ENCODE measurements around the gene EYS. TPM values are rescaled to one million over a fixed set of nuclear protein-coding genes. Genes with fewer than 3 reads are reported as not detected.

EYS gene
- total and polyA plus RNA-seq, 9 of the 15 experiments (the other 6 are each of a cell fraction or from before 2014, with no cell fraction given): 0.03 to 0.36 (median 0.10) TPM; not detected in 2

DNA sequence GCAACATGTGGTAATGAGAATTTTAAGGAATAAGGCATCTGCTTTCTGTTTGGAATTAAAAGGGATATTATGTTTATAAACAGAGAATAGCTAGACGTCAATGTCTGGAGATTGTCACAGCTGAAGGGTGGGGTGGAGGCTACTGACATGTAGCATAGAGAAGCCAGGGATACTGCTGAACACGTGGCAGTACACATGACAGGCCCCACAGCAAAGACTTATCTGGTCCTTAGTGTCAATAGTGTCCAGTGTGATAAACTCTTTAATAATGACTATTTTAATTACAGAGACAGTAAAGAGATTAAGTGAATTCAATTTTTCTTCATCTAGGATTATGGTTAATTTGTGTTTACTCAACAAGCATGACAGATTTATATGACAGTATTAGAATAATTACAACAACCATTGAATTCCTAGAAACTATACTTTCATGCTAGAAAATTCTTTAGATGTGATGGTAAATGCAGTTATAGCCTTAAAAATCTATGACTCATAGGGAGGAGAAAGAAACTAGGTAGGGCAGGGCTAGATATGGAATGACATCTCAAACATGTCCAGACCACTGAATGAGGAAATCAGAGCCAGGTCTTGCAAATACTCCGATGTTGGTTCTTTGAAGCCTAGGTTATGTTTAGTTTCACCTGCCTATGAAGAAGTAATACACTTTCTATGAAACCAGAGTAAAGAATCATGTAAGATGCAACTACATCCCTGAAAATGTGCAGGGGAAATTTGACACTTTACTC lies 1671.9 kb downstream of the EYS start:
- Histone ChIP-seq H3K79me2 (ENCODE audit: control insufficient read depth, insufficient read depth, low read length) (no peaks in the 10 kb centered on the region), H3K36me3 (ENCODE audit: control insufficient read depth, insufficient read depth, low read length) (no peaks in the 10 kb centered on the region), H3K9ac (ENCODE audit: insufficient read depth in 1 of 2, low read depth in 2 of 2, low read length in 2 of 2) (no peak overlapping the region), H3K4me3 (no peak overlapping the region), H3K9me3 (replicated peaks; ENCODE audit: control insufficient read depth, insufficient read depth, low read depth, low read length) (no peaks in the 10 kb centered on the region), H4K20me1 (replicated peaks; ENCODE audit: control insufficient read depth, insufficient read depth, low read length) (no peaks in the 10 kb centered on the region), H3K27me3 (ENCODE audit: control insufficient read depth in 2 of 2, insufficient read depth in 2 of 2, low read length in 2 of 2) (no peaks in the 10 kb centered on the region), H2AFZ (ENCODE audit: low read depth, low read length) (no peak overlapping the region), H3K4me1 (replicated peaks in 1 of 2; ENCODE audit: control insufficient read depth in 2 of 2, insufficient read depth in 2 of 2, low read length in 2 of 2) (no peaks in the 10 kb centered on the region), H3K27ac (ENCODE audit: extremely low read depth, low read depth, low read length) (no peak overlapping the region), H3K9me1 (ENCODE audit: control insufficient read depth, insufficient read depth, low read length) (no peaks in the 10 kb centered on the region), H3K4me2 (ENCODE audit: insufficient read depth, low read length) (no peak overlapping the region)
- intact Hi-C loops (cut with micrococcal nuclease): no loop called here
- TF ChIP-seq, protein P1, sequence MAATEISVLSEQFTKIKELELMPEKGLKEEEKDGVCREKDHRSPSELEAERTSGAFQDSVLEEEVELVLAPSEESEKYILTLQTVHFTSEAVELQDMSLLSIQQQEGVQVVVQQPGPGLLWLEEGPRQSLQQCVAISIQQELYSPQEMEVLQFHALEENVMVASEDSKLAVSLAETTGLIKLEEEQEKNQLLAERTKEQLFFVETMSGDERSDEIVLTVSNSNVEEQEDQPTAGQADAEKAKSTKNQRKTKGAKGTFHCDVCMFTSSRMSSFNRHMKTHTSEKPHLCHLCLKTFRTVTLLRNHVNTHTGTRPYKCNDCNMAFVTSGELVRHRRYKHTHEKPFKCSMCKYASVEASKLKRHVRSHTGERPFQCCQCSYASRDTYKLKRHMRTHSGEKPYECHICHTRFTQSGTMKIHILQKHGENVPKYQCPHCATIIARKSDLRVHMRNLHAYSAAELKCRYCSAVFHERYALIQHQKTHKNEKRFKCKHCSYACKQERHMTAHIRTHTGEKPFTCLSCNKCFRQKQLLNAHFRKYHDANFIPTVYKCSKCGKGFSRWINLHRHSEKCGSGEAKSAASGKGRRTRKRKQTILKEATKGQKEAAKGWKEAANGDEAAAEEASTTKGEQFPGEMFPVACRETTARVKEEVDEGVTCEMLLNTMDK (IDR thresholded peaks at IDR 0.05; ENCODE audit: borderline replicate concordance, insufficient read depth, low read depth, low read length, poor library complexity, severe bottlenecking): no peak
- no peak for TF ChIP-seq MCM7 (IDR thresholded peaks at IDR 0.05)
- TF ChIP-seq, protein P2, sequence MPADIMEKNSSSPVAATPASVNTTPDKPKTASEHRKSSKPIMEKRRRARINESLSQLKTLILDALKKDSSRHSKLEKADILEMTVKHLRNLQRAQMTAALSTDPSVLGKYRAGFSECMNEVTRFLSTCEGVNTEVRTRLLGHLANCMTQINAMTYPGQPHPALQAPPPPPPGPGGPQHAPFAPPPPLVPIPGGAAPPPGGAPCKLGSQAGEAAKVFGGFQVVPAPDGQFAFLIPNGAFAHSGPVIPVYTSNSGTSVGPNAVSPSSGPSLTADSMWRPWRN (IDR thresholded peaks at IDR 0.05; ENCODE audit: low read depth): no peak
- TF ChIP-seq ZNF143 (CRISPR knock-in tag; IDR thresholded peaks at IDR 0.05): no peak
- no peak for TF ChIP-seq SMARCB1 (IDR thresholded peaks at IDR 0.05; ENCODE audit: insufficient read length, low read depth)
- TF ChIP-seq NR2C1 (IDR thresholded peaks at IDR 0.05): no peak
- no peak for TF ChIP-seq NR2C1 (tag; IDR thresholded peaks at IDR 0.05)
- no peak for TF ChIP-seq TAF15 (IDR thresholded peaks at IDR 0.05; ENCODE audit: low read depth, low read length)
- no peak for TF ChIP-seq MIER1 (IDR thresholded peaks at IDR 0.05; ENCODE audit: low read depth)
- no peak for TF ChIP-seq RBBP5 (IDR thresholded peaks at IDR 0.05; ENCODE audit: borderline replicate concordance, insufficient read depth, low read length, poor library complexity, severe bottlenecking)
- TF ChIP-seq ZNF764 (CRISPR knock-in tag; IDR thresholded peaks at IDR 0.05; ENCODE audit: low read depth): no peak
- no peak for TF ChIP-seq BCOR (IDR thresholded peaks at IDR 0.05)
- TF ChIP-seq, protein P3, sequence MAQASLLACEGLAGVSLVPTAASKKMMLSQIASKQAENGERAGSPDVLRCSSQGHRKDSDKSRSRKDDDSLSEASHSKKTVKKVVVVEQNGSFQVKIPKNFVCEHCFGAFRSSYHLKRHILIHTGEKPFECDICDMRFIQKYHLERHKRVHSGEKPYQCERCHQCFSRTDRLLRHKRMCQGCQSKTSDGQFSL (CRISPR knock-in tag; IDR thresholded peaks at IDR 0.05): no peak
- TF ChIP-seq, protein P3 (tag; IDR thresholded peaks at IDR 0.05): no peak
- TF ChIP-seq YBX1 (IDR thresholded peaks at IDR 0.05): no peak
- no peak for TF ChIP-seq ETV5 (CRISPR knock-in tag; IDR thresholded peaks at IDR 0.05; ENCODE audit: low read depth)
- TF ChIP-seq NCOR1 (IDR thresholded peaks at IDR 0.05): no peak
- TF ChIP-seq, protein P4, sequence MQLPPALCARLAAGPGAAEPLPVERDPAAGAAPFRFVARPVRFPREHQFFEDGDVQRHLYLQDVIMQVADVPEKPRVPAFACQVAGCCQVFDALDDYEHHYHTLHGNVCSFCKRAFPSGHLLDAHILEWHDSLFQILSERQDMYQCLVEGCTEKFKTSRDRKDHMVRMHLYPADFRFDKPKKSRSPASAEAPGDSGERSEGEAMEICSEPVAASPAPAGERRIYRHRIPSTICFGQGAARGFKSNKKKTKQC (CRISPR knock-in tag; IDR thresholded peaks at IDR 0.05): no peak
- 0% methylated on average over 3 of the region's 3 CpGs for WGBS (ENCODE audit: insufficient coverage, low coverage, missing lambda C conversion rate)
- ATAC-seq (no peak), FAIRE-seq (no peak), DNase-seq (ENCODE audit: extremely low read depth in 1 of 4, low spot score in 3 of 4) (no peak)
- POLR2A ChIA-PET: no interaction called here
- no TSS peak for BruUV-seq (replicated peaks)
- CTCF ChIA-PET (ENCODE audit: low intra/inter-chr PET ratio): no interaction called here
- in situ Hi-C loops (cut with MboI): no loop called here
